Erythroblast (primary cell): ENCODE data around the gene CXCL17.

Source experiments
- DNase-seq, 2 experiments: peaks; one replicate each; lab custom pipeline; 2025; lab: John Stamatoyannopoulos, UW
- GATA1 ChIP-seq: IDR thresholded peaks from 2 replicates; pipeline ENCODE4 v1.6.1; 2011; ENCODE audit warnings: low read depth, mild to moderate bottlenecking, control low read depth, low read length, moderate library complexity
- POLR2A ChIP-seq: IDR thresholded peaks from 2 replicates; pipeline ENCODE4 v1.6.1; 2011; ENCODE audit warnings: mild to moderate bottlenecking, low read length

Gene CXCL17

DNA sequence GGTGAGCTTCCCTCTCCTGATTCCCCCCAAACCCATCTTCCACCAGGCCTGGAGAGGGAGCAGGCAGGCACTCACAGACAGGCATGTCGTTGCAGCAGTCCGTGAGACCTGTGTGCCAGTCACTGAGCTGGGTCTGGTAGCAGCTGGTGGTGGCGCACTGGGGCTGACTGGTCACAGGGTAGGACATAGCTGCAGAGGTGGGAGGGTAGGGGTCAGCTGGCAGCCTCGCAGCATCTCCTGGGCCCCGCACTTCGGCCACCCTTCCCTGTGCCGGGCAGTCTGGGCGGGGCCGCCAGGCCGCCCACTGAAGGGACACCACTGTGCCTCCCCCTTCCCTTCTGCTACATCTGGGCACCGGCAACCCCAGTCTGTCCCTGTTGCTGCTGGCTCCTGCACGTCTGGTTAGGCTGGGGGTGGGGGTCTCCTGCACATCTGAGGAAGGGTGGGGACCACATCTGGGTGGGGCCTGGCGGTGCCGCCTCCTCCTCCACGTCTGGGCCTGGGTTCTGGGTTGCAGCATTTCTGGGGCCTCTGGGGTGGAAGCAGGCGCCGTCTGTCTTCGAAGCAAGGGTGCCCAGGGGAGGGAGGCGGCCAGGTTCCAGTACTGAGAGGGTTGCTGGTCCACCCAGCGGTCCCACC lies 53.8 kb downstream of the CXCL17 start:
- DNase-seq = no peak
- no peak for TF ChIP-seq GATA1
- TF ChIP-seq POLR2A = no peak

DNA sequence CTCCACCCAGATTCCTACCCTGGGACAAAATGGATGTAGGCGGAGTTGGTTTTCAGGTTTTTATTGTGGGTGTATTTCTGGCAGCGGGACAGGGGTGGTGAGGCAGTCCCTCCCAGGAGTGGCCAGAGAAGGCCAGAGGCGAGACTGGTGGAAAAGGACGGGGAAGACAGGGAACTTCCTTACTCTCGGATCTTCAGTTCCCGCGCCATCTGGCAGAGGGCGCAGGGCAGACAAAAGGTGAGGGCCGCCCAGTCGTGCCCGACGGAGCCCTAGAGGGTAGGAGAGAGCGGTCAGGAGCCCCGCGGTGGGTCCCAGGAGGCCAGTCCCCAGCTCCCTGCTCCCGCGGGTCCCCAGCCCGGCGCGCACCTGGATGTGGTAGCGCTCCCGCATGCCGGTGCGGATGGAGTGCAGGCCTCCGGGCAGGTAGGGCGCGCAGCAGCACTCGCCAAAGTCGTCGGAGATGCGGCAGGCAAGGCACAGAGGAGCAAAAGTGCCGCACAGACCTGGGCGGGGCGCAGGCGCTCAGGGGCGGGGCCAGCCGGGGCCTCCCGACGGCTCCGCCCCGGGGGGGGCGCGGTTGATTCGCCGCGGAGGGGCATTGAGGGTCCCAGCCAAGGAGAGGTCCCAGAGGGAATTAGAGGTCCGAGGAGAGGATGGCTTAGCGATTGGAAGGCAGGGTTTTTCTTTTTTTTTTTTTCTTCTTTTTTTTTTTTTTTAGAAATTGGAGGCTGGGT lies 55.6 kb downstream of the CXCL17 start:
- DNase-seq = peak; percentile 46 to 58
- no peak for TF ChIP-seq POLR2A
- TF ChIP-seq GATA1 = no peak

DNA sequence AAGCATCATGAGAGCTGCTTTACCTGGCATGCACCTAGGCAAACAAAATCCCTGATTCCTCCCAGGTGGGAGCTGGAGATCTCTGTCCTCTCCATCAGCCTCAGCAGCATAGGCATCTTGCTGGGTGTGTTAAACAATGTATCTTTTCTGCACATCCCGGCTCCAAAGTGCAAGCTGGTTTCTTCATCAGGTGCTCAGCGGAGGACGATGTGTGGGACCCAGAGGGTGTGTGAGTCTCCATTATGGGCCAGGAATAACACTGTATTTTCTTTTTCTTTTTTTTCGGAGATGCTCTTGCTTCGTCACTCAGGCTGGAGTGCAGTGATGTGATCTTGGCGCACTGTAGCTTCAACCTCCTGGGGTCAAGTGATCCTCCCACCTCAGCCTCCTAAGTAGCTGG lies 62.6 kb downstream of the CXCL17 start:
- TF ChIP-seq POLR2A (no peak), GATA1 (no peak)
- no peak for DNase-seq
